Eye (tissue), 1 donor: Measurements from ENCODE around the gene BNC2.
A peak's percentile ranks its signal among the peaks of the same experiment; 100 is the strongest.

Experiments
- DNase-seq: peaks from one replicate; pipeline ENCODE4 v3.0.0-alpha.2; 2015

The BNC2 gene

GRCh38 chr9:16708656-16709435 is 161.6 kb downstream of the BNC2 start:
- DNase-seq = peak; percentile 77

GRCh38 chr9:16705111-16705604 is 165.3 kb downstream of the BNC2 start:
- peak; percentile 93 for DNase-seq

- DNase-seq = peak; percentile 89
These were observed 166.1 kb downstream of the BNC2 start for GRCh38 chr9:16704116-16705110.

- DNase-seq = no peak
These were observed 169.1 kb downstream of the BNC2 start for GRCh38 chr9:16701347-16701746.

- no peak for DNase-seq
These were observed 176.9 kb downstream of the BNC2 start for GRCh38 chr9:16693616-16694015.

GRCh38 chr9:16690628-16691027 is 179.8 kb downstream of the BNC2 start:
- DNase-seq = no peak

- DNase-seq = no peak
These were observed 180.3 kb downstream of the BNC2 start for GRCh38 chr9:16690205-16690604.

- no peak for DNase-seq
These were observed 181.0 kb downstream of the BNC2 start for GRCh38 chr9:16689351-16689938.

GRCh38 chr9:16688814-16689213 is 181.7 kb downstream of the BNC2 start:
- no peak for DNase-seq

GRCh38 chr9:16687678-16688369 is 182.6 kb downstream of the BNC2 start:
- DNase-seq = no peak

- DNase-seq = no peak
These were observed 187.1 kb downstream of the BNC2 start for GRCh38 chr9:16683326-16683725.

- DNase-seq = no peak
These were observed 188.2 kb downstream of the BNC2 start for GRCh38 chr9:16682273-16682672.

- no peak for DNase-seq
These were observed 188.8 kb downstream of the BNC2 start for GRCh38 chr9:16681652-16681987.

GRCh38 chr9:16680975-16681651 is 189.4 kb downstream of the BNC2 start:
- peak; percentile 74 for DNase-seq

GRCh38 chr9:16680541-16680940 is 189.9 kb downstream of the BNC2 start:
- no peak for DNase-seq

- peak; percentile 53 for DNase-seq
These were observed 191.1 kb downstream of the BNC2 start for GRCh38 chr9:16679327-16679821.

GRCh38 chr9:16676519-16676918 is 194.0 kb downstream of the BNC2 start:
- no peak for DNase-seq

- DNase-seq = no peak
These were observed 195.3 kb downstream of the BNC2 start for GRCh38 chr9:16675131-16675530.

GRCh38 chr9:16673171-16673570 is 197.3 kb downstream of the BNC2 start:
- DNase-seq = no peak

- no peak for DNase-seq
These were observed 198.0 kb downstream of the BNC2 start for GRCh38 chr9:16672501-16672900.

GRCh38 chr9:16671591-16672137 is 198.8 kb downstream of the BNC2 start:
- DNase-seq = no peak

GRCh38 chr9:16670791-16671190 is 199.7 kb downstream of the BNC2 start:
- no peak for DNase-seq
